HepG2 (cell line): ENCODE results near the gene DMKN. TPM values are rescaled to one million over a fixed set of nuclear protein-coding genes. Genes with fewer than 3 reads are reported as not detected.

ENCODE experiments used
- BHLHE40 ChIP-seq: IDR thresholded peaks from 2 replicates; pipeline ENCODE4 v1.6.1; 2011; ENCODE audit warnings: low read length, improper control_type of control experiment
- HIVEP1 ChIP-seq: sonication (generic); formaldehyde crosslinking; IDR thresholded peaks from 2 replicates; pipeline ENCODE4 v1.4.0; 2020; ENCODE audit warnings: mild to moderate bottlenecking, missing genetic modification reagents
- RBM39 ChIP-seq: fragments of 200-400 bp; formaldehyde crosslinking; IDR thresholded peaks from one replicate; pipeline ENCODE4 v1.6.1; 2018; ENCODE audit warnings: antibody characterized with exemption, mild to moderate bottlenecking, low read depth, low read length; ENCODE audit not compliant: poor library complexity, severe bottlenecking
- TAF1 ChIP-seq: sonication (generic); formaldehyde crosslinking; IDR thresholded peaks from 2 replicates; pipeline ENCODE4 v1.4.0; 2020; ENCODE audit warnings: missing genetic modification reagents
- ZFP36L2 ChIP-seq: sonication (generic); formaldehyde crosslinking; IDR thresholded peaks from 2 replicates; pipeline ENCODE4 v1.4.0; 2020; ENCODE audit warnings: missing genetic modification reagents
- ZNF567 ChIP-seq: sonication (generic); formaldehyde crosslinking; IDR thresholded peaks from 2 replicates; pipeline ENCODE4 v1.8.1; 2023; ENCODE audit warnings: mild to moderate bottlenecking, missing genetic modification reagents, borderline replicate concordance
- ZNF703 ChIP-seq: sonication (generic); formaldehyde crosslinking; IDR thresholded peaks from 2 replicates; pipeline ENCODE4 v1.5.1; 2020; ENCODE audit warnings: missing genetic modification reagents, mild to moderate bottlenecking, moderate library complexity, borderline replicate concordance
- polyA plus RNA-seq, 8 experiments: library from polyadenylated mRNA; depleted of rRNA in 3 of 8; stranded (reverse) in 7 of 8; unstranded in 1 of 8; fragments of >200 nt; fragmentation: Illumina TruSeq in 4 of 8; extraction: Trizol in 4 of 8; gene quantifications; 2 replicates each; pipeline versions ENCODE4 v1.2.1 to v1.2.3, GENCODE V29; 2011 to 2016; ENCODE audit warnings: low read depth in 4 of 8, missing spikeins in 1 of 8, mixed read lengths in 1 of 8; ENCODE audit not compliant: insufficient read depth in 1 of 8
- total RNA-seq, 5 experiments: library from RNA; depleted of rRNA; stranded (reverse); fragments of >200 nt; fragmentation: Illumina TruSeq; extraction: Trizol; gene quantifications; 2 replicates each; pipeline ENCODE4 v1.2.3, GENCODE V29; 2016; ENCODE audit warnings: low read depth in 1 of 5
- TF ChIP-seq, protein P1 (sequence below): sonication (generic); formaldehyde crosslinking; IDR thresholded peaks from 2 replicates; pipeline ENCODE4 v1.5.1; 2020; ENCODE audit warnings: missing genetic modification reagents, mild to moderate bottlenecking, borderline replicate concordance
- TF ChIP-seq, protein P2 (sequence below), 2 experiments: sonication (generic) in 1 of 2; formaldehyde crosslinking in 1 of 2; IDR thresholded peaks; 2 replicates each; pipeline versions ENCODE4 v1.4.0 to v1.6.1; 2016 to 2020; ENCODE audit warnings: borderline replicate concordance in 1 of 2, low read depth in 1 of 2, mild to moderate bottlenecking in 1 of 2, missing genetic modification reagents in 1 of 2
- TF ChIP-seq, protein P3 (sequence below): sonication (generic); formaldehyde crosslinking; conservative IDR thresholded peaks from 2 replicates; pipeline ENCODE4 v1.4.0; 2020; ENCODE audit warnings: missing genetic modification reagents
- TF ChIP-seq, protein P4 (sequence below): sonication (generic); formaldehyde crosslinking; IDR thresholded peaks from 2 replicates; pipeline ENCODE4 v1.4.0; 2020; ENCODE audit warnings: missing genetic modification reagents

DMKN gene
- total and polyA plus RNA-seq, 2 of the 13 experiments (the other 11 are each of a cell fraction or from before 2014, with no cell fraction given) = 50.8 to 57.1 TPM

DNA sequence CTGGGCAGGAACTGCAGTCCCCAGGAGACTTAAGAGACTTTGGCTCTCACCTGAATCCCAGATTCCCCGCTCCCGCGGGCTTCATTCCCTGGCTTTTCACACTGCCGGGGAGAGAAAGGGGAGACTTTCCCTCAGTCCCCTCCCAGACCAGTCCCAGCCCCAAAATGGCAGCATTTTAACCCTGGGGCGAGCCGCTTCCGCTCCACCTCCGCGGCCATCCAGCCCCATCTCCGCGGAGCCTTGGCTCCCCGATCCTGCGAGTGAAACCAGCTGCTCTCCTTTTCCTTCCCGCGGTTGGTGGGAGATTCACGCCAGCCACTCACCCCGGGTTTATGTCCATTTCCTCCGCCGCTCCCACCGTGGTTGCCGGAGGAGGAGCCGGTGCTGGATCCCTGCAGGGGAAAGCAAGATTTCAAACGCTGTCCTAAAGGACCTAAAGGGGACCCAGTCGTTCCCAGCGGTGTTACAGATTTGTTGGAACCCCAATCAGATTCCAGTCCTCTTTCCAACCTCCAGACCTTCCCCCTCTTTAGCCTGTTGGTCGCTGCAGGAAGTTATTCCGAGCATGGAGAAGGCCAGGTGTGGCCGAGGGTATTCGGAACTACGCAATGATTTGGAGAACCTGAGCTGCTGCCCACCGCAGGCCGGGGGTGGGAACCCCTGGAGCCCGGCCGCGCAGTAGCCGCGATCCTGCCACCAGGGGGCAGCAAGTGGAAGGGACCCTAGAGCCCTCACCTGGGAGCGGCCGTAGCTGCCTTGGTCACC lies 3.4 kb downstream of the DMKN start (continued):
- TF ChIP-seq, protein P1, sequence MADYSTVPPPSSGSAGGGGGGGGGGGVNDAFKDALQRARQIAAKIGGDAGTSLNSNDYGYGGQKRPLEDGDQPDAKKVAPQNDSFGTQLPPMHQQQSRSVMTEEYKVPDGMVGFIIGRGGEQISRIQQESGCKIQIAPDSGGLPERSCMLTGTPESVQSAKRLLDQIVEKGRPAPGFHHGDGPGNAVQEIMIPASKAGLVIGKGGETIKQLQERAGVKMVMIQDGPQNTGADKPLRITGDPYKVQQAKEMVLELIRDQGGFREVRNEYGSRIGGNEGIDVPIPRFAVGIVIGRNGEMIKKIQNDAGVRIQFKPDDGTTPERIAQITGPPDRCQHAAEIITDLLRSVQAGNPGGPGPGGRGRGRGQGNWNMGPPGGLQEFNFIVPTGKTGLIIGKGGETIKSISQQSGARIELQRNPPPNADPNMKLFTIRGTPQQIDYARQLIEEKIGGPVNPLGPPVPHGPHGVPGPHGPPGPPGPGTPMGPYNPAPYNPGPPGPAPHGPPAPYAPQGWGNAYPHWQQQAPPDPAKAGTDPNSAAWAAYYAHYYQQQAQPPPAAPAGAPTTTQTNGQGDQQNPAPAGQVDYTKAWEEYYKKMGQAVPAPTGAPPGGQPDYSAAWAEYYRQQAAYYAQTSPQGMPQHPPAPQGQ (CRISPR knock-in tag) = 0 out of 2 replicates have a peak, but pooled peaks have one; percentile 51
- TF ChIP-seq, protein P2, sequence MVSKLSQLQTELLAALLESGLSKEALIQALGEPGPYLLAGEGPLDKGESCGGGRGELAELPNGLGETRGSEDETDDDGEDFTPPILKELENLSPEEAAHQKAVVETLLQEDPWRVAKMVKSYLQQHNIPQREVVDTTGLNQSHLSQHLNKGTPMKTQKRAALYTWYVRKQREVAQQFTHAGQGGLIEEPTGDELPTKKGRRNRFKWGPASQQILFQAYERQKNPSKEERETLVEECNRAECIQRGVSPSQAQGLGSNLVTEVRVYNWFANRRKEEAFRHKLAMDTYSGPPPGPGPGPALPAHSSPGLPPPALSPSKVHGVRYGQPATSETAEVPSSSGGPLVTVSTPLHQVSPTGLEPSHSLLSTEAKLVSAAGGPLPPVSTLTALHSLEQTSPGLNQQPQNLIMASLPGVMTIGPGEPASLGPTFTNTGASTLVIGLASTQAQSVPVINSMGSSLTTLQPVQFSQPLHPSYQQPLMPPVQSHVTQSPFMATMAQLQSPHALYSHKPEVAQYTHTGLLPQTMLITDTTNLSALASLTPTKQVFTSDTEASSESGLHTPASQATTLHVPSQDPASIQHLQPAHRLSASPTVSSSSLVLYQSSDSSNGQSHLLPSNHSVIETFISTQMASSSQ (IDR thresholded peaks at IDR 0.05; ENCODE audit: low read depth) = no peak
- TF ChIP-seq, protein P2 (CRISPR knock-in tag; IDR thresholded peaks at IDR 0.05; ENCODE audit: borderline replicate concordance) = peak; percentile 52; the same call in 1 of the 2 replicates
- TF ChIP-seq, protein P3, sequence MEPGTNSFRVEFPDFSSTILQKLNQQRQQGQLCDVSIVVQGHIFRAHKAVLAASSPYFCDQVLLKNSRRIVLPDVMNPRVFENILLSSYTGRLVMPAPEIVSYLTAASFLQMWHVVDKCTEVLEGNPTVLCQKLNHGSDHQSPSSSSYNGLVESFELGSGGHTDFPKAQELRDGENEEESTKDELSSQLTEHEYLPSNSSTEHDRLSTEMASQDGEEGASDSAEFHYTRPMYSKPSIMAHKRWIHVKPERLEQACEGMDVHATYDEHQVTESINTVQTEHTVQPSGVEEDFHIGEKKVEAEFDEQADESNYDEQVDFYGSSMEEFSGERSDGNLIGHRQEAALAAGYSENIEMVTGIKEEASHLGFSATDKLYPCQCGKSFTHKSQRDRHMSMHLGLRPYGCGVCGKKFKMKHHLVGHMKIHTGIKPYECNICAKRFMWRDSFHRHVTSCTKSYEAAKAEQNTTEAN (CRISPR knock-in tag) = no peak
- TF ChIP-seq ZNF567 (CRISPR knock-in tag) (0 out of 2 replicates have a peak, but pooled peaks have one; percentile 59), ZNF703 (CRISPR knock-in tag) (no peak), RBM39 (peak; percentile 83), BHLHE40 (no peak), TAF1 (CRISPR knock-in tag) (peak; percentile 60), HIVEP1 (CRISPR knock-in tag) (no peak), ZFP36L2 (CRISPR knock-in tag) (no peak)
- TF ChIP-seq, protein P4, sequence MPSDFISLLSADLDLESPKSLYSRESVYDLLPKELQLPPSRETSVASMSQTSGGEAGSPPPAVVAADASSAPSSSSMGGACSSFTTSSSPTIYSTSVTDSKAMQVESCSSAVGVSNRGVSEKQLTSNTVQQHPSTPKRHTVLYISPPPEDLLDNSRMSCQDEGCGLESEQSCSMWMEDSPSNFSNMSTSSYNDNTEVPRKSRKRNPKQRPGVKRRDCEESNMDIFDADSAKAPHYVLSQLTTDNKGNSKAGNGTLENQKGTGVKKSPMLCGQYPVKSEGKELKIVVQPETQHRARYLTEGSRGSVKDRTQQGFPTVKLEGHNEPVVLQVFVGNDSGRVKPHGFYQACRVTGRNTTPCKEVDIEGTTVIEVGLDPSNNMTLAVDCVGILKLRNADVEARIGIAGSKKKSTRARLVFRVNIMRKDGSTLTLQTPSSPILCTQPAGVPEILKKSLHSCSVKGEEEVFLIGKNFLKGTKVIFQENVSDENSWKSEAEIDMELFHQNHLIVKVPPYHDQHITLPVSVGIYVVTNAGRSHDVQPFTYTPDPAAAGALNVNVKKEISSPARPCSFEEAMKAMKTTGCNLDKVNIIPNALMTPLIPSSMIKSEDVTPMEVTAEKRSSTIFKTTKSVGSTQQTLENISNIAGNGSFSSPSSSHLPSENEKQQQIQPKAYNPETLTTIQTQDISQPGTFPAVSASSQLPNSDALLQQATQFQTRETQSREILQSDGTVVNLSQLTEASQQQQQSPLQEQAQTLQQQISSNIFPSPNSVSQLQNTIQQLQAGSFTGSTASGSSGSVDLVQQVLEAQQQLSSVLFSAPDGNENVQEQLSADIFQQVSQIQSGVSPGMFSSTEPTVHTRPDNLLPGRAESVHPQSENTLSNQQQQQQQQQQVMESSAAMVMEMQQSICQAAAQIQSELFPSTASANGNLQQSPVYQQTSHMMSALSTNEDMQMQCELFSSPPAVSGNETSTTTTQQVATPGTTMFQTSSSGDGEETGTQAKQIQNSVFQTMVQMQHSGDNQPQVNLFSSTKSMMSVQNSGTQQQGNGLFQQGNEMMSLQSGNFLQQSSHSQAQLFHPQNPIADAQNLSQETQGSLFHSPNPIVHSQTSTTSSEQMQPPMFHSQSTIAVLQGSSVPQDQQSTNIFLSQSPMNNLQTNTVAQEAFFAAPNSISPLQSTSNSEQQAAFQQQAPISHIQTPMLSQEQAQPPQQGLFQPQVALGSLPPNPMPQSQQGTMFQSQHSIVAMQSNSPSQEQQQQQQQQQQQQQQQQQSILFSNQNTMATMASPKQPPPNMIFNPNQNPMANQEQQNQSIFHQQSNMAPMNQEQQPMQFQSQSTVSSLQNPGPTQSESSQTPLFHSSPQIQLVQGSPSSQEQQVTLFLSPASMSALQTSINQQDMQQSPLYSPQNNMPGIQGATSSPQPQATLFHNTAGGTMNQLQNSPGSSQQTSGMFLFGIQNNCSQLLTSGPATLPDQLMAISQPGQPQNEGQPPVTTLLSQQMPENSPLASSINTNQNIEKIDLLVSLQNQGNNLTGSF (CRISPR knock-in tag) = no peak
